Ramos (cell line): ENCODE data around the gene PRSS48.
"Not testable (repeated sequence)": the region's sequence is repeated elsewhere in the genome, so short reads cannot be mapped to it uniquely, and the experiment has no call there.

Experiments
- in situ Hi-C: fragments of 300-500 bp; cut with MboI; formaldehyde crosslinking; loops from one replicate; pipeline ENCODE4 v1.14.3; 2022; ENCODE audit warnings: low sequenced_read_pairs; ENCODE audit not compliant: unreplicated experiment

PRSS48 gene

GRCh38 chr4:151257704-151258103 lies 19.3 kb upstream of the PRSS48 start:
- in situ Hi-C loops, result no loop called here

GRCh38 chr4:151259752-151260151 lies 17.2 kb upstream of the PRSS48 start:
- in situ Hi-C loops, result no loop called here

- in situ Hi-C loops, result no loop called here
Measured at GRCh38 chr4:151260526-151260925, 16.4 kb upstream of the PRSS48 start.

- in situ Hi-C loops, result no loop called here
Measured at GRCh38 chr4:151263455-151263854, 13.5 kb upstream of the PRSS48 start.

DNA sequence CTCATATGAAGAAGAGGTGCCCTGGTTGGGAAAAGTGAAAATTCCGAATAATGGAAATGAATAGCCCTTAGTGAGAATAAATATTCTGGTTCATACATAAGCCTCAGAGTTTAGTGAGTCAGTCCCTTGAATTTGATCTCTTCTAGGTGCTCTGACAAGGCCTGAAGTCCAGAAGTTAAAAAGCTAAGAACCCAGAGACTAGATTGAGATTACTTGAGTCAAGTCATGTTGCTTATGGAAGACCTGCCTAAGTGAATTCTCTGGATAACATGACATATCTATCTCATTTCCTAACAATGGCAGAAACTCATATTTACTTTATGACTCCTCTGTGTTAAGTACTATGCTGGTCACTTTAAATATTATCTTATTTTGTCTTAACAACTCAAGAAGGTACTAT lies 10.5 kb upstream of the PRSS48 start:
- in situ Hi-C loops, result no loop called here

DNA sequence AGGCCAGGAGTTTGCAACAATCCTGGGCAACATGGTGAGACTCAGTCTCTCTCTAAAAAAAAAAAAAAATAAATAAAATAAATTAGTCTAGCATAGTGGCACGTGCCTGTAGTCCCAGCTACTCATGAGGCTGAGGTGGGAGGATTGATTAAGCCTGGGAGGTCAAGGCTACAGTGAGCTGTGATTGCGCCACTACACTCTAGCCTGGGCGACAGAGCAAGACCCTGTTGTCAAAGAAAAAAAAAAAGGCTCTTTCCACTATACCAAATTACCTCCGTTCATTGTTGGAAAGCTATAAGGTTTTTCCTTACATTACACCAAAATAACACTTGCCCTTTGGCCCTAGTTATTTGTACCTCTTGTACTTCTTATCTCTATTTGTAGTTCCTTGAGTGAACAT lies 9.9 kb upstream of the PRSS48 start:
- in situ Hi-C loops, result no loop called here

DNA sequence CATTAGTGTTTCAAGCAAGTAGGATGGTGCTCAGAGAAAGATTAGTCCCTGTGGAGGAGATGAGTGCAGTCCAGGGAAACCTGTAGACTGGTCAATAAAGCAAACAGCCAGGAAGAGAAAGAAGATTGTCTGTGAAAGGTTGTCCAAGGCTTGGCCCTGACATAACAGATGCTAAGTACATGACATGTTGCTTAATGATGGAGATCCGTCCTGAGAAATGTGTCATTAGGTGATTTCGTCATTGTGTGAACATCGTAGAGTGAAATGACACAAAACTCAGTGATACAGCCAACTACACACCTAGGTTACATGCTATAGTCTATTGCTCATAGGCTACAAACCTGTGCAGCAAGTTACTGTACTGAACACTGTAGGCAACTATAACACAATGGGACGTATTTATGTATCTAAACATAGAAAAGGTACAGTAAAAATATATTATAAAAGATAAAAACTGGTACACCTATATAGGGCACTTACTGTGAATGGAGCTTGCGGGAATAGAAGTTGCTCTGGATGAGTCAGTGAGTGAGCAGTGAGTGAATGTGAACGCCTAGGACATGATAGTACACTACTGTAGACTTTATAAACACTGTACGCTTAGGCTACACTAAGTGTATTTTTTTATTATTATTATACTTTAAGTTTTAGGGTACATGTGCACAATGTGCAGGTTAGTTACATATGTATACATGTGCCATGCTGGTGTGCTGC lies 9.0 kb upstream of the PRSS48 start:
- in situ Hi-C loops, result no loop called here

DNA sequence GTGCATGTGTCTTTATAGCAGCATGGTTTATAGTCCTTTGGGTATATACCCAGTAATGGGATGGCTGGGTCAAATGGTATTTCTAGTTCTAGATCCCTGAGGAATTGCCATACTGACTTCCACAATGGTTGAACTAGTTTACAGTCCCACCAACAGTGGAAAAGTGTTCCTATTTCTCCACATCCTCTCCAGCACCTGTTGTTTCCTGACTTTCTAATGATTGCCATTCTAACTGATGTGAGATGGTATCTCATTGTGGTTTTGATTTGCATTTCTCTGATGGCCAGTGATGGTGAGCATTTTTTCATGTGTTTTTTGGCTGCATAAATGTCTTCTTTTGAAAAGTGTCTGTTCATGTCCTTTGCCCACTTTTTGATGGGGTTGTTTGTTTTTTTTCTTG lies 8.1 kb upstream of the PRSS48 start:
- in situ Hi-C loops, result not testable (repeated sequence)

GRCh38 chr4:151284534-151285245 lies 7.7 kb downstream of the PRSS48 start:
- in situ Hi-C loops, result no loop called here

- in situ Hi-C loops, result no loop called here
Measured at GRCh38 chr4:151287409-151287808, 10.4 kb downstream of the PRSS48 start.

GRCh38 chr4:151291485-151291884 lies 14.5 kb downstream of the PRSS48 start:
- in situ Hi-C loops, result no loop called here

- in situ Hi-C loops, result no loop called here
Measured at GRCh38 chr4:151292038-151292437, 15.1 kb downstream of the PRSS48 start.

DNA sequence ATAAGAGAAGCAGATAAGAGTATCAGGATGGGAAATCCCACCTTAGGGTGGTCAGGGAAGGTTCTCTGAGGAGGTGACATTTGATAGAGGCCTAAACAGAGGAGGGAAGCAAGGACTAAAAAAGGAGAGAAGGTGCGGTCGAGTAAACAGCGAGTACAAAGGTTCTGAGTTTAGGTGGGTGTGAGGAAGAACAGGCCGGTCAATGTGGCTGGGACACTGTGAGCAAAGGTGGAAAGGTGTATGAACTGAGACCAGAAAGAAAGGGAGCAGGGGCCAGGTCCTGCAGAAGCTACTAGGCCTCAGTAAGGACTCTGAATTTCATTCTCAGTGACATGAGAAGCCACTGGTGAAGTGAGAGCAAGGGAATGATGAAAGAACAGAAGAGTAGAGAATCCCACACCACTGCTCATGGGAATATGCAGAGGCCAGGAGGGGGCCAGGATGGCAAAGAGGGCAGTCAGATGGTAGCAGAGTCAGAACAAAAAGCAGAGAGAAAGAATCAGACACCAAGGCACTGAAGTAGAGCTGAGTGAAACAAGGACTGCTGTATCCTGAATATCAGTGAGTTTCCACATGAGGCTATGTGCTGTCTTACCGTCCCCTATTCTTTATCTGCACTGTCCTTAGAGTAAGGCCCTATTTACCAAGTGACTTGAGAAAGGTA lies 18.0 kb downstream of the PRSS48 start:
- in situ Hi-C loops, result no loop called here

GRCh38 chr4:151296227-151296626 lies 19.3 kb downstream of the PRSS48 start:
- in situ Hi-C loops, result no loop called here

DNA sequence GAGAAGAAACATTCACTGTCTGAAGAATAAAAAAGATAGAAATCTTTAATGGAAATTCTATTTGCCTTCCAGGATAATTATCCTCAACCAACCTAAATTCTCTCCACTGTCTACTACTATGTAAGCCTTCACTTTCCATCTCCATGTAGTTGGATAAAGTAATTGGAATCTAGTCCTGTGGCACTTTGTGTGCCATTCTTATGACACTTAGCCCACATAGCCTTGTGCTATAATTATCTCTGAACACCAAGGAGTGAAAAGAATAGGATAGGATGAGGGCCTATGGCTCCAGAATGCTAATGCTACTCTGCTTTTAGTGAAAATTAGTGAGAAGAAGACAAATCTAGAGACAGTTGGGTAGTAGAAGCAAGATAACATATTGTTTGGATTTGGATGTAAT lies 20.2 kb downstream of the PRSS48 start:
- in situ Hi-C loops, result no loop called here

- in situ Hi-C loops, result no loop called here
Measured at GRCh38 chr4:151302432-151302831, 25.5 kb downstream of the PRSS48 start.

DNA sequence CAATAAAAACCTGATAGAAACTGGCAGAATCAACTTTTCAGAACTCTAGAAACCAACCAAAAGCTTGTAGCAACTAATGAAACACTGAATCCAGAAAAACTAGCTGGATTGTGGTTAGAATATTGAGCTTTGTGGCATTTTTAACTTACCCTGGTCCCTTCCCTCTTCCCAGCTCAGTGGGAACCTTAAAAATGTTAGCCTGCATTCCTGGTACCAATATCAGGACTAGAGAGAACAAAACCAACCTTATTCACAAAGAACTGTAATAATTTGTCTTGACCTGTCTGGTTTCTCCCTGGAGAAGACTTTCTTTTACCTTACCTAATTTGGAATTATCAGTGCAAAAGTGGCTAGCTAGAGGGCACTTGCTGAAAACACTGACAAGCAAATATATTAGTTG lies 27.3 kb downstream of the PRSS48 start:
- in situ Hi-C loops, result no loop called here

DNA sequence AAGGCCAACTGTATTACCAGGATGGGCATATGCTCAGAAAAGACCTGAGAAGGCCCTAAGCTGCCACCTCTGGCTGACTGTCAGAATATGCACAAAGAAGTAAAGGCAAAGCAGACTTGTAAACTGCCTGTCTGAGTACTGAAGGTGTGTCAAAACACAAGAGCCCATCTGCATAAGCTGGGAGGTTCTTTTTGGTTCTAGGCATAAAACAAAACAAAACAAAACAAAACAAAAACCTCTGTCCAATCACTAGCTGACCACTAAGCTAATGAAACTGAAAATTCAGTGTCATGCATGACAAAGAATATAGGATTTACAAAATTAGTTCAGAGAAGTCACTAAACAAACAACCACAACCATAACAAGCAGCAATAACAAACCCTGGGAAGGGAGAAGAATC lies 27.8 kb downstream of the PRSS48 start:
- in situ Hi-C loops, result no loop called here

- in situ Hi-C loops, result no loop called here
Measured at GRCh38 chr4:151310124-151310728, 33.3 kb downstream of the PRSS48 start.

- in situ Hi-C loops, result no loop called here
Measured at GRCh38 chr4:151313306-151314009, 36.5 kb downstream of the PRSS48 start.

- in situ Hi-C loops, result no loop called here
Measured at GRCh38 chr4:151314010-151314355, 37.0 kb downstream of the PRSS48 start.
